Measurements from ENCODE around the gene ANKRD29. TPM values are rescaled to one million over a fixed set of nuclear protein-coding genes. Genes with fewer than 3 reads are reported as not detected.

ANKRD29 gene, protein sequence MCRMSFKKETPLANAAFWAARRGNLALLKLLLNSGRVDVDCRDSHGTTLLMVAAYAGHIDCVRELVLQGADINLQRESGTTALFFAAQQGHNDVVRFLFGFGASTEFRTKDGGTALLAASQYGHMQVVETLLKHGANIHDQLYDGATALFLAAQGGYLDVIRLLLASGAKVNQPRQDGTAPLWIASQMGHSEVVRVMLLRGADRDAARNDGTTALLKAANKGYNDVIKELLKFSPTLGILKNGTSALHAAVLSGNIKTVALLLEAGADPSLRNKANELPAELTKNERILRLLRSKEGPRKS
- total RNA-seq: 8.9 and 23.4 TPM in 2 replicates

DNA sequence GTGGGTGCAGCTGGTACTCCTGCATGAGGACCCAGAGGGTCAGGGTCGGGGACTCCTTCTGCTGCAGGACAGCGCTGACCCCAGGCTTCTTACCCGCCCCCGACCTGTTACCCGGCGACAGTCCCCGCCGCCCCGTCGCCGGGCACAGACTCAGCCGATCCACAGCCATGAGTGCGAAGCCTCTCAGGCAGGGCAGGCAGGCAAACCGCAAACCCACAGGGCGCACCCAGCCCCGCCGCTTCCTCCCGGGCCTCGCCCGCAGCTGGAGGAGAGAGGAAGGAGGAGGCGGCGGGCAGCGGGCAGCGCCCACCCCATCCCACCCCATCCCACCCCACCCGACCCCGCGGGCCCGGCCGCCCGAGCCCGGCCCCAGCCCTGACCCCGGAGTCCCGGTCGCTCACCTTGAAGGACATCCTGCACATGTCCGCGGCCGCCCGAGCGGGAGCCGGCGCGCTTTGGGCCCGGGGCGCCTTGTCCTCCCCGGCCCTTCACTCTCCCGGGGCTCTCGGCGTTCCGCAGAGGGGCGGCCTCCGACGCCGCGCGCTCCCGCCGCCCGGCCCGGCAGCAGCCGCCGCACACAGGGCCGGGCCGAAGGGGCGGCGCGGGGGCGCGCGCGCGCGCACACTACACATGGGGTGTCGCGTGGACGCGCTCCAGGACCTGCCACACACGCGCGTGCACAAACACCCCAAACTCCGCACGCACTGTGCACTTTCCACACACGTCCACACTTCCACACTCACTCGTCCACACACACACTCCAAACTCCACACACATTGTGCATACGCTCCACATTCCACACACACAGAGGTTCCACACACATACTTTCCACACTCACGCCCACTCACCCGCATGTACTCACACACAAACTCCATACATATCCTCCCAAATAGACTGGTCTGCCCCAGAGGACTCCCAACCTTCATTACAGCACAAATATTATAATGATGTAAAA, at the start of gene ANKRD29:
ANKRD29 (minus strand) TSS at position 603 of the 955 bp plus-strand sequence; CDS start at position 422, 181 bp downstream.

DNA sequence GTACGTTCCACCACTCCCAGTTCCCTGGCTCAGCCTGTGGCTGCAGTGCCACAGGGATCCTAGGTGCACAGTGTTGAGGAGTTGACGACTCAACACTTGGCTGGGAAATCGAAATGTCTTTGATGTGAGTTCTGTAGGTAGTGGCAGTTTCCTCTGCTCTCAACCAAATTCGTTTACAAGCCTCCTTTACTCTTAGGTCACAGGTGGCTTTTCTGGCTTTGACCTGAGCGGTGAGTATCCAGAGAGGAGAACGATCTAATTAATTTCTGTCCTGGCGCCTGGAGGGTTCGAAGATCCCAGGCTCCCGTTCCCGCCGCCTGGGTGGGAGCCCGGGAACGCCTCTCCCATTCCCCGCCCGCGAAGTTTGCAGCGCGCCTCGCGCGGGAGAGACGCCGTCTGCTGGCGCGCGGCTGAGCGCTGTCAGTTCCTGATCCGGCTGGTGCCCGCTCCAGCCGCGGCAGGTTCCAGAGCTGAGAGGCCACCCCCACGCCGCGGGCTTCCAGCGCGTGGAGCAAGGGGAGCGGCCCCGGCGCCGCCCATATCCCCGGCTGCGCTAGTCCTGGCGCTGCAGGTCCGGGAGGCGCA, 26.4 kb upstream of the ANKRD29 start, which contains the start of gene LAMA3:
LAMA3 (plus strand) TSS at position 423 of the 585 bp plus-strand sequence. CDS start 231 bp downstream, outside the sequence.

DNA sequence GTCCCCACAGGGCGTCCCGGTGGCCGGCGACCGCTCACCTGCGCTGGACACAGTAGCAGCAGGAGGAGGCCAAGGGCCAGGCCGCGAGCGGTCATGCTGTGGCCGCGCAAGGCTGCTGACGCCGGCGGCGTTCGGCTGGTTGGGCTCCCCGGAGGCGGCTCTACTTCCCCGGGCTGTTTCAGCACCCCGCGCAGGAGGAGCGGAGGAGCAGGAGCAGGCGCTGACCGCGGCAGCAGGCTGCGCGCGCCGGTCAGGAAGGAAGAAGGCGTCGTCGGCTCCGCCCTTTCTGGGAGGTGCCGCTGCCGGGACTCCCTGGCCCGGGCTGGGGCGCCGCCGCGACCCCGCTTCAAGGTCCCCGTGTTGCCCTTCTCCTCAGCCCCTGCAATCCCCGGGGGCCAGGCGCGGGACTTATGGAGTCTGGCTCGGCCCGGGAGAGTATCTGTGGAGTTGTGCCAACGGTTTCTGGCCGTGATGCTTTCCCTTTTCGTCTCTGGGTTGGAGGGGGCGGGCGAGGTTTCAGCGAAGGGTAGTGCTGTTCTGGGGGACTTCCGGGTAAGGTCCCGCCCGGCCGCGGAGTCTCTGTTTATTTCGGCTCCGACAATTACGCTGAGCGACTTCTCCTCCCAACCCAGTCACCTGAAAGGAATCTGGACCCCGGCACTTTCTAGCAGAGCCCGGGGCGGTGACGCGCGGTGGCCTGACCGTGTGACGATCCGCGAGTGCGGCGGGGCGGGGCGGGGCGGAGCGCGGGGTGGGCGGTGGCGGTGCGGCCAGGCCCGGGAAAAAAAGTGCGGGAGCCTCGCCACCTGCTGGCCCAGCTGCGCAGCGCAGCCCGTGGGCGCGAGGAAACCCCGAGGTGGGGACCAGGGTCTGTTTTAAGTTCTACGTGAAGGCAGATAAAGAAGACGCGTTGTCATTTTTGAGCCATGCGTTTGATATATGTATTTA, 76.2 kb downstream of the ANKRD29 start, which contains the start of gene NPC1:
NPC1 (minus strand) TSS at position 258 of the 948 bp plus-strand sequence; CDS start at position 95, 163 bp downstream.

Other genes with a start within 250 kb of the ANKRD29 start
- gene RIOK3, start 209.6 kb downstream of the ANKRD29 start, total RNA-seq: 148 and 173 TPM in 2 replicates
- 35.8 and 38.3 TPM in 2 replicates for gene RMC1, start 159.4 kb downstream of the ANKRD29 start, total RNA-seq
- 154 and 225 TPM in 2 replicates for gene NPC1, start 76.4 kb downstream of the ANKRD29 start, total RNA-seq
- gene LAMA3, start 26.5 kb upstream of the ANKRD29 start, total RNA-seq: 859 and 1,149 TPM in 2 replicates